ENCODE data around the gene PRPH. TPM values are rescaled to one million over a fixed set of nuclear protein-coding genes. Genes with fewer than 3 reads are reported as not detected.

The PRPH gene
- total and polyA plus RNA-seq, 10 of the 15 experiments (the other 5 are each of a cell fraction or from before 2014, with no cell fraction given) = 0.09 to 0.45 (median 0.19) TPM; not detected in 3

DNA sequence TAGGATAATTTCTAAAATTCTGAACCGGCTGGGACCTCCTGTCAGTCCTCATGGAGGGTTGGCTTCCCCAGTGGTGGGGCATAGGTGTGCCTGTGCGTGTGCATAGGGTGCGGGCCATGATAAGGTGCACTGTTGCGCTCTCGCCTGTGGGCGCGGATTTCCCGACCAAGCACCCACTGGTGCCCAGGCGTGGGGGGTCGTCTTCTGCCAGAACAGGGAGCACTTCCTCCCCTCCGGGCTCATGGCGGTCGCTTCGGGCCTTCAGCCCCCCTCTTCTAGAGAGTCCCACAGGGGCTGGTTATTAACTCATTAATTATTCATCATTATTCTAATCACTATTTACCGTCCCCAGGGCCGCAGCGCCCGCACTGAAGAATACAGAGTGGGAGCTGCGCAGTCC lies 39.3 kb downstream of the PRPH start:
- no peak for ATAC-seq
- POLR2A ChIA-PET = no interaction called here

More for the DNA sequence above, 39.3 kb downstream of the PRPH start:
- FAIRE-seq (no peak), DNase-seq (ENCODE audit: low read depth, low spot score) (no peak)
- RAD21 ChIA-PET (ENCODE audit: unreplicated experiment) = no interaction called here
- Histone ChIP-seq H4K20me1 (ENCODE audit: control insufficient read depth, insufficient read depth) (no peaks in the 10 kb centered on the region), H3K27ac (ENCODE audit: control insufficient read depth, insufficient read depth) (no peak overlapping the region), H3K4me2 (ENCODE audit: control insufficient read depth, insufficient read depth) (no peak overlapping the region), H3K79me2 (ENCODE audit: control insufficient read depth, insufficient read depth, low read length) (no peaks in the 10 kb centered on the region), H2AFZ (ENCODE audit: control insufficient read depth, low read depth, low read length) (no peak overlapping the region), H3K36me3 (ENCODE audit: control insufficient read depth in 2 of 2, insufficient read depth in 2 of 2, low read length in 1 of 2) (peaks cover 4 to 8% of the 10 kb centered on the region in 2 experiments; a peak in 3 of 4 replicates), H3K9me3 (replicated peaks; ENCODE audit: control insufficient read depth, insufficient read depth, low read length) (no peaks in the 10 kb centered on the region; the same call in 2 of the 3 replicates), H3K4me3 (no peak overlapping the region), H3K27me3 (replicated peaks in 1 of 2; ENCODE audit: control insufficient read depth in 2 of 2, insufficient read depth in 2 of 2, low read length in 1 of 2) (peaks cover 10 to 12% of the 10 kb centered on the region in 2 experiments), H3K9ac (ENCODE audit: control insufficient read depth, insufficient read depth, low read length) (no peak overlapping the region), H3K4me1 (ENCODE audit: control insufficient read depth, insufficient read depth, low read length) (no peaks in the 10 kb centered on the region)
- BruUV-seq (replicated peaks) = no TSS peak
- SMC1A ChIA-PET (ENCODE audit: uncharacterized antibody, unreplicated experiment) = interaction anchor here (1.2 to 1.3 kb wide), 2 partner anchors 10 to 45 kb away, joined by 3 to 5 read pairs; no protein-coding TSS in a partner anchor
- WGBS (ENCODE audit: insufficient coverage, insufficient replicate concordance, low lambda C conversion rate, missing lambda C conversion rate) = 76% methylated on average over 19 of the region's 19 CpGs
- intact Hi-C loops (cut with micrococcal nuclease; ENCODE audit: unreplicated experiment) (no loop called here), in situ Hi-C loops (cut with MboI) (no loop called here)
- CTCF ChIA-PET = interaction anchor here (0.8 to 4.7 kb wide), 4 partner anchors 11 to 246 kb away, joined by 3 to 25 read pairs (median 4); partner anchors contain the start of gene TROAP
- TF ChIP-seq NBN (IDR thresholded peaks at IDR 0.05) (no peak), ATF7 (IDR thresholded peaks at IDR 0.05; ENCODE audit: low read depth) (no peak), NFYA (IDR thresholded peaks at IDR 0.05; ENCODE audit: borderline replicate concordance, low read depth, low read length) (no peak), PRDM15 (CRISPR knock-in tag; IDR thresholded peaks at IDR 0.05) (no peak), RB1 (IDR thresholded peaks at IDR 0.05; ENCODE audit: borderline replicate concordance) (no peak), NR2C2 (IDR thresholded peaks at IDR 0.05; ENCODE audit: borderline replicate concordance, control insufficient read depth, insufficient read length, low read depth) (no peak), DPF2 (IDR thresholded peaks at IDR 0.05) (no peak), KLF5 (IDR thresholded peaks at IDR 0.05; ENCODE audit: partially characterized antibody) (no peak), SREBF2 (IDR thresholded peaks at IDR 0.05; ENCODE audit: low read length) (no peak), SUZ12 (IDR thresholded peaks at IDR 0.05; ENCODE audit: unreplicated experiment) (no peak), RAD51 (IDR thresholded peaks at IDR 0.05) (no peak), POLR2AphosphoS2 (IDR thresholded peaks at IDR 0.05; ENCODE audit: low read depth, low read length) (no peak), FOS (IDR thresholded peaks at IDR 0.05; ENCODE audit: borderline replicate concordance, extremely low read depth, insufficient read length) (no peak), HDAC6 (IDR thresholded peaks at IDR 0.05; ENCODE audit: unreplicated experiment) (no peak), JUNB (IDR thresholded peaks at IDR 0.05) (no peak), CREB1 (IDR thresholded peaks at IDR 0.05; ENCODE audit: low read depth) (no peak), MYC (IDR thresholded peaks at IDR 0.05; ENCODE audit: insufficient read depth, insufficient read length, insufficient replicate concordance, low read length, severe bottlenecking) (no peak), RBBP5 (conservative IDR thresholded peaks at IDR 0.05) (no peak)
- TF ChIP-seq, protein P1, sequence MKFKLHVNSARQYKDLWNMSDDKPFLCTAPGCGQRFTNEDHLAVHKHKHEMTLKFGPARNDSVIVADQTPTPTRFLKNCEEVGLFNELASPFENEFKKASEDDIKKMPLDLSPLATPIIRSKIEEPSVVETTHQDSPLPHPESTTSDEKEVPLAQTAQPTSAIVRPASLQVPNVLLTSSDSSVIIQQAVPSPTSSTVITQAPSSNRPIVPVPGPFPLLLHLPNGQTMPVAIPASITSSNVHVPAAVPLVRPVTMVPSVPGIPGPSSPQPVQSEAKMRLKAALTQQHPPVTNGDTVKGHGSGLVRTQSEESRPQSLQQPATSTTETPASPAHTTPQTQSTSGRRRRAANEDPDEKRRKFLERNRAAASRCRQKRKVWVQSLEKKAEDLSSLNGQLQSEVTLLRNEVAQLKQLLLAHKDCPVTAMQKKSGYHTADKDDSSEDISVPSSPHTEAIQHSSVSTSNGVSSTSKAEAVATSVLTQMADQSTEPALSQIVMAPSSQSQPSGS (IDR thresholded peaks at IDR 0.05; ENCODE audit: low read length) = no peak
